Natural killer cell (primary cell): ENCODE measurements around the gene SH3BP4. TPM values are rescaled to one million over a fixed set of nuclear protein-coding genes. Genes with fewer than 3 reads are reported as not detected.

ENCODE experiments used
- ATAC-seq, 3 donors: fragments of 150-1000 bp in 2 of 3; fragments of 200-7000 bp in 1 of 3; cut with Tn5 transposase; 1 replicate in 1 of 3; 2 replicates in 2 of 3; pipeline ENCODE4 v1.10.0; 2021; ENCODE audit warnings: mild to moderate bottlenecking in 2 of 3, moderate library complexity in 2 of 3
- DNase-seq, 2 donors: peaks; one replicate each; pipeline versions ENCODE4 v3.0.0 to v3.0.0-alpha.2; 2013 to 2021; ENCODE audit warnings: mixed read lengths in 1 of 2
- H3K27ac ChIP-seq: one replicate; pipeline ENCODE4 v1.5.1; 2013; ENCODE audit warnings: mild to moderate bottlenecking, low read length
- H3K27me3 ChIP-seq: one replicate; pipeline ENCODE4 v1.6.1; 2013; ENCODE audit warnings: low read length; ENCODE audit not compliant: control insufficient read depth, insufficient read depth
- H3K36me3 ChIP-seq: one replicate; pipeline ENCODE4 v1.6.1; 2013; ENCODE audit warnings: low read length; ENCODE audit not compliant: control insufficient read depth, insufficient read depth
- H3K4me1 ChIP-seq: one replicate; pipeline ENCODE4 v1.6.1; 2013; ENCODE audit warnings: low read length; ENCODE audit not compliant: control insufficient read depth, insufficient read depth
- H3K4me3 ChIP-seq: one replicate; pipeline ENCODE4 v1.5.1; 2013; ENCODE audit warnings: low read length
- H3K9me3 ChIP-seq: one replicate; pipeline ENCODE4 v1.6.1; 2013; ENCODE audit warnings: low read length; ENCODE audit not compliant: control insufficient read depth, insufficient read depth
- H3K27ac Mint-ChIP-seq, 2 donors: one replicate each; pipeline ENCODE4 v1.8.0; 2022; ENCODE audit warnings: mild to moderate bottlenecking in 2 of 2, mixed read lengths in 2 of 2, moderate library complexity in 1 of 2
- H3K27me3 Mint-ChIP-seq, 2 donors: one replicate each; pipeline ENCODE4 v1.8.0; 2022; ENCODE audit warnings: low read depth in 2 of 2, mixed read lengths in 2 of 2
- H3K36me3 Mint-ChIP-seq: one replicate; pipeline ENCODE4 v1.8.0; 2022; ENCODE audit warnings: mixed read lengths
- H3K4me1 Mint-ChIP-seq, 2 donors: one replicate each; pipeline ENCODE4 v1.8.0; 2022; ENCODE audit warnings: mixed read lengths in 2 of 2
- H3K4me3 Mint-ChIP-seq: one replicate; pipeline ENCODE4 v1.8.0; 2022; ENCODE audit warnings: mild to moderate bottlenecking, moderate library complexity, mixed read lengths
- H3K9me3 Mint-ChIP-seq, 2 donors: one replicate each; pipeline ENCODE4 v1.8.0; 2022; ENCODE audit warnings: mixed read lengths in 2 of 2
- WGBS: methylation state at CpG from one replicate; pipeline ENCODE4 v1.1.7; 2013; ENCODE audit warnings: missing lambda C conversion rate; ENCODE audit not compliant: insufficient coverage; 5-methylcytosine and 5-hydroxymethylcytosine counted together
- intact Hi-C: fragments of 100-400 bp; cut with micrococcal nuclease; formaldehyde crosslinking; loops from one replicate; pipeline ENCODE4 v1.14.2; 2022
- total RNA-seq, 4 donors: library from RNA; stranded (reverse); fragments of 120-200 nt in 1 of 4; gene quantifications; one replicate each; pipeline versions ENCODE4 v1.2.3 to v1.2.4, GENCODE V29; 2013 to 2022
- TF ChIP-seq, protein P1 (sequence below): fragments of 200-600 bp; IDR thresholded peaks from one replicate; pipeline ENCODE4 v1.8.0; 2022; ENCODE audit warnings: antibody characterized with exemption

The SH3BP4 gene
- total RNA-seq, 3 donors from 2014 or later (not counting 1 experiment from before 2014, with no cell fraction given), result 0.39 to 2.6 (median 1.0) TPM

DNA sequence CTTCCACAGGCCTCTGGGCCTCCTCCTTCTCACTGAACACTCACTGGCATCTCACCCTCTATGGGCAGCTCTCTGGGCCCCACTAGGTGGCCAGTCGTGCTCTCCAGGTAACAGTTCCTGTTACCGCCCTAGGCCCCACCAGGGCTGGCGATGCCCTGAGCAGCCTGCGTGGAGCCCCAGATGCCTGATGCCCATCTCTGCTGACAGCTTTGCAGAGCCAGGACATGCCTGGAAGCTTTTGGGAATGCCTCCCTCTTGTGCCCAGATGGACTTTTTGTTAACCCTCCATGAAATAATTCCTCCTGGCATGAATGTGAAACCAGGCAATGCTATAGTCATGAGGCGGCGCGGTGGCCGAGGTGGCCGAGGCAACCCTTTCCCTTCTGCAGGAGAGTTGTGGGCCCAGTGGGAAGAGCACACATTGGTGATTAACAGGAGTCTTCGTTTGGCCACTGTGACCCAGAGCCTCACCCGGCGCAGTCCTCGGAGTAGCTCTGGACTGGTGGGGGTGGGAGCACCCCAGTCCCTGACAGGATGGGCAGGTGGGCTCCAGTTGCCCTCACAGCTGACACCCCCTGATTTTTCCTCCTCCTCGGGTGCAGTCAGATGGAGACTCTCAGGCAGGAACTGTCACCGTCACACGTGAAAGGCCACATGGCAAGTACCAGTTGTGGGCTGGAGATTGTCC lies 80.0 kb downstream of the SH3BP4 start:
- H3K9me3 ChIP-seq, result no peaks in the 10 kb centered on the region
- no peak for DNase-seq
- WGBS, result 90% methylated on average over 16 of the region's 16 CpGs
- H3K4me3 ChIP-seq, result no peak overlapping the region
- ATAC-seq, result no peak
- H3K4me3 Mint-ChIP-seq, result no peak overlapping the region
- H3K36me3 ChIP-seq, result no peaks in the 10 kb centered on the region
- intact Hi-C loops, result no loop called here
- H3K27ac ChIP-seq, result no peak overlapping the region
- TF ChIP-seq, protein P1, sequence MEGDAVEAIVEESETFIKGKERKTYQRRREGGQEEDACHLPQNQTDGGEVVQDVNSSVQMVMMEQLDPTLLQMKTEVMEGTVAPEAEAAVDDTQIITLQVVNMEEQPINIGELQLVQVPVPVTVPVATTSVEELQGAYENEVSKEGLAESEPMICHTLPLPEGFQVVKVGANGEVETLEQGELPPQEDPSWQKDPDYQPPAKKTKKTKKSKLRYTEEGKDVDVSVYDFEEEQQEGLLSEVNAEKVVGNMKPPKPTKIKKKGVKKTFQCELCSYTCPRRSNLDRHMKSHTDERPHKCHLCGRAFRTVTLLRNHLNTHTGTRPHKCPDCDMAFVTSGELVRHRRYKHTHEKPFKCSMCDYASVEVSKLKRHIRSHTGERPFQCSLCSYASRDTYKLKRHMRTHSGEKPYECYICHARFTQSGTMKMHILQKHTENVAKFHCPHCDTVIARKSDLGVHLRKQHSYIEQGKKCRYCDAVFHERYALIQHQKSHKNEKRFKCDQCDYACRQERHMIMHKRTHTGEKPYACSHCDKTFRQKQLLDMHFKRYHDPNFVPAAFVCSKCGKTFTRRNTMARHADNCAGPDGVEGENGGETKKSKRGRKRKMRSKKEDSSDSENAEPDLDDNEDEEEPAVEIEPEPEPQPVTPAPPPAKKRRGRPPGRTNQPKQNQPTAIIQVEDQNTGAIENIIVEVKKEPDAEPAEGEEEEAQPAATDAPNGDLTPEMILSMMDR, result no peak
- H3K36me3 Mint-ChIP-seq, result no peaks in the 10 kb centered on the region
- no peaks in the 10 kb centered on the region for H3K9me3 Mint-ChIP-seq
- peaks cover 0 to 4% of the 10 kb centered on the region in 2 donors for H3K27me3 Mint-ChIP-seq
- no peaks in the 10 kb centered on the region for H3K27me3 ChIP-seq
- no peaks in the 10 kb centered on the region for H3K4me1 Mint-ChIP-seq
- no peak overlapping the region for H3K27ac Mint-ChIP-seq
- H3K4me1 ChIP-seq, result no peaks in the 10 kb centered on the region

DNA sequence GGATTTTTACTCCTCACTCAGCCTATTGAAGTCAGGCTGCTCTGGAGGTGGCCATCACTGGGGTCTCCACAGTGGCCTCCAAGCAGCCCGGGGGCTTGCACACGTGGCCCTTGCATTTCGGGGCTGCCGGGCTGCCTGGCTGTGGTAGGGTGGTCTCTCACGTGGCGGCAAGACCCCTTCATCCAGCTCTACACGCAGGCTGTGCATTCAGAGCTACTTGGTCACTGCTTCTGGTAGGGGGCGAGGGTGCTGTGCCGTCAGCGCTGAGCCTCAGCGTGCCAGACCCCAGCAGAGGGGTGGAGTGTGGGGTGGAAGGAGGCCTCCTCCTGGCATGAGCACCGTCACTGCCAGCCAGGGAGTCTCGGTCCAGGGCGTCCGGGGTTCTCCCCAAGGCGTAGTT lies 80.6 kb downstream of the SH3BP4 start:
- H3K27ac ChIP-seq, result no peak overlapping the region
- H3K27me3 Mint-ChIP-seq, result peaks cover 0 to 4% of the 10 kb centered on the region in 2 donors
- ATAC-seq, result no peak
- H3K4me1 Mint-ChIP-seq, result no peaks in the 10 kb centered on the region
- TF ChIP-seq, protein P1, result no peak
- intact Hi-C loops, result no loop called here
- H3K27ac Mint-ChIP-seq, result no peak overlapping the region
- H3K36me3 Mint-ChIP-seq, result no peaks in the 10 kb centered on the region
- WGBS, result 94% methylated on average over 16 of the region's 16 CpGs
- H3K4me1 ChIP-seq, result no peaks in the 10 kb centered on the region
- H3K4me3 ChIP-seq, result no peak overlapping the region
- H3K9me3 Mint-ChIP-seq, result no peaks in the 10 kb centered on the region
- H3K27me3 ChIP-seq, result no peaks in the 10 kb centered on the region
- H3K4me3 Mint-ChIP-seq, result no peak overlapping the region
- H3K36me3 ChIP-seq, result no peaks in the 10 kb centered on the region
- H3K9me3 ChIP-seq, result no peaks in the 10 kb centered on the region
- no peak for DNase-seq

- TF ChIP-seq, protein P1, result no peak
- WGBS, result 95% methylated on average over 9 of the region's 10 CpGs
These were observed 81.1 kb downstream of the SH3BP4 start for GRCh38 chr2:235032949-235033348.

More at GRCh38 chr2:235032949-235033348, 81.1 kb downstream of the SH3BP4 start:
- no peaks in the 10 kb centered on the region for H3K36me3 Mint-ChIP-seq
- no peaks in the 10 kb centered on the region for H3K4me1 Mint-ChIP-seq
- no peaks in the 10 kb centered on the region for H3K9me3 Mint-ChIP-seq
- ATAC-seq (no peak), DNase-seq (no peak)
- no peaks in the 10 kb centered on the region for H3K4me1 ChIP-seq
- no peaks in the 10 kb centered on the region for H3K36me3 ChIP-seq
- no peak overlapping the region for H3K4me3 ChIP-seq
- H3K27ac ChIP-seq, result no peak overlapping the region
- intact Hi-C loops, result no loop called here
- H3K4me3 Mint-ChIP-seq, result no peak overlapping the region
- H3K27ac Mint-ChIP-seq, result no peak overlapping the region
- H3K27me3 Mint-ChIP-seq, result peaks cover 0 to 4% of the 10 kb centered on the region in 2 donors
- H3K9me3 ChIP-seq, result no peaks in the 10 kb centered on the region
- H3K27me3 ChIP-seq, result no peaks in the 10 kb centered on the region
